GM21423 (cell line): Measurements from ENCODE around the gene AIFM3.
"Not testable (repeated sequence)": the region's sequence is repeated elsewhere in the genome, so short reads cannot be mapped to it uniquely, and the experiment has no call there.

Source experiments
- ATAC-seq: cut with Tn5 transposase; IDR thresholded peaks from one replicate; pipeline ENCODE4 v1.9.1; 2021; ENCODE audit warnings: mild to moderate bottlenecking, moderate library complexity; ENCODE audit not compliant: unreplicated experiment

Gene AIFM3

GRCh38 chr22:20966883-20967696 lies at the start of gene AIFM3:
Gene AIFM3 (plus strand): TSS chr22:20967255. CDS start chr22:20967945, 690 bp downstream.
- no peak for ATAC-seq

GRCh38 chr22:20918663-20919218 lies 48.3 kb upstream of the AIFM3 start:
- ATAC-seq: no peak

- ATAC-seq: no peak
These were observed 47.3 kb upstream of the AIFM3 start for GRCh38 chr22:20919718-20920117.

- ATAC-seq: no peak
These were observed 46.2 kb upstream of the AIFM3 start for GRCh38 chr22:20920881-20921203.

- no peak for ATAC-seq
These were observed 44.8 kb upstream of the AIFM3 start for GRCh38 chr22:20922141-20922751.

GRCh38 chr22:20926243-20926642 lies 40.8 kb upstream of the AIFM3 start:
- no peak for ATAC-seq

- no peak for ATAC-seq
These were observed 39.0 kb upstream of the AIFM3 start for GRCh38 chr22:20927940-20928572.

GRCh38 chr22:20928573-20928967 lies 38.5 kb upstream of the AIFM3 start:
- ATAC-seq: no peak

GRCh38 chr22:20930004-20930403 lies 37.1 kb upstream of the AIFM3 start:
- ATAC-seq: no peak

- not testable (repeated sequence) for ATAC-seq
These were observed 36.6 kb upstream of the AIFM3 start for GRCh38 chr22:20930435-20930834.

- no peak for ATAC-seq
These were observed 35.9 kb upstream of the AIFM3 start for GRCh38 chr22:20931126-20931654.

- no peak for ATAC-seq
These were observed 33.1 kb upstream of the AIFM3 start for GRCh38 chr22:20933910-20934309.

GRCh38 chr22:20935049-20935448 lies 32.0 kb upstream of the AIFM3 start:
- ATAC-seq: not testable (repeated sequence)

GRCh38 chr22:20935780-20936539 lies 31.1 kb upstream of the AIFM3 start:
- not testable (repeated sequence) for ATAC-seq

GRCh38 chr22:20937031-20937793 lies 29.8 kb upstream of the AIFM3 start:
- ATAC-seq: no peak

- ATAC-seq: no peak
These were observed 29.0 kb upstream of the AIFM3 start for GRCh38 chr22:20937794-20938671.

GRCh38 chr22:20939457-20940185 lies 27.4 kb upstream of the AIFM3 start:
- ATAC-seq: not testable (repeated sequence)

GRCh38 chr22:20940186-20940651 lies 26.8 kb upstream of the AIFM3 start:
- no peak for ATAC-seq
